Measurements from ENCODE around the gene CAPN13.

DNA sequence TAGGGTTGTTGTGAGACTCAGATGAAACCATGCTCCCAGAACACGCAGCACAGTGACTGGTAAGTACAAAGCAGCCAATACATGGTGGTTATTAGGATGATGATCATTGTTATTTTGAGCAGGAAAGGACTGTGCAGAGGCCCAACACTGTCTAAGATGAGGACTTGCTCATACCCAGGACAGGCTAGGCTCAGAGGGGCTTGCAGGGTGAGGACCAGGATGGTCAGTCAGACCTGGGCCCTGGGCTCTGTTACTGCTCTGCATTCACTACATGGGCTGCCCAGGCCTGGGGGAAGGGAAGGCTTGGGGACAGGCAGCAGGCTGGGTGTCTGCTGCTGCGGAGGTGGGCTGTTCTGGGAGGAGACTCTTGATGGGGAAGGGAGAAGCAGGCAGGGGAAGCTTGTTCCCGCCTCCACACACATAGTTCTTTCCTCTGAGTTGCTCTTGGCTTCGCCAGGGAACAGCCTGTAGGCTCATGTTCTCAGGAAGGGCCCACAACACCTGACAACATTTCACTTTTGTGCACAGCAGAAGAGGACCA lies 17.5 kb downstream of the CAPN13 start:
- no peak for TF ChIP-seq FOXJ3 (CRISPR knock-in tag; IDR thresholded peaks at IDR 0.05)
- TF ChIP-seq, protein P1, sequence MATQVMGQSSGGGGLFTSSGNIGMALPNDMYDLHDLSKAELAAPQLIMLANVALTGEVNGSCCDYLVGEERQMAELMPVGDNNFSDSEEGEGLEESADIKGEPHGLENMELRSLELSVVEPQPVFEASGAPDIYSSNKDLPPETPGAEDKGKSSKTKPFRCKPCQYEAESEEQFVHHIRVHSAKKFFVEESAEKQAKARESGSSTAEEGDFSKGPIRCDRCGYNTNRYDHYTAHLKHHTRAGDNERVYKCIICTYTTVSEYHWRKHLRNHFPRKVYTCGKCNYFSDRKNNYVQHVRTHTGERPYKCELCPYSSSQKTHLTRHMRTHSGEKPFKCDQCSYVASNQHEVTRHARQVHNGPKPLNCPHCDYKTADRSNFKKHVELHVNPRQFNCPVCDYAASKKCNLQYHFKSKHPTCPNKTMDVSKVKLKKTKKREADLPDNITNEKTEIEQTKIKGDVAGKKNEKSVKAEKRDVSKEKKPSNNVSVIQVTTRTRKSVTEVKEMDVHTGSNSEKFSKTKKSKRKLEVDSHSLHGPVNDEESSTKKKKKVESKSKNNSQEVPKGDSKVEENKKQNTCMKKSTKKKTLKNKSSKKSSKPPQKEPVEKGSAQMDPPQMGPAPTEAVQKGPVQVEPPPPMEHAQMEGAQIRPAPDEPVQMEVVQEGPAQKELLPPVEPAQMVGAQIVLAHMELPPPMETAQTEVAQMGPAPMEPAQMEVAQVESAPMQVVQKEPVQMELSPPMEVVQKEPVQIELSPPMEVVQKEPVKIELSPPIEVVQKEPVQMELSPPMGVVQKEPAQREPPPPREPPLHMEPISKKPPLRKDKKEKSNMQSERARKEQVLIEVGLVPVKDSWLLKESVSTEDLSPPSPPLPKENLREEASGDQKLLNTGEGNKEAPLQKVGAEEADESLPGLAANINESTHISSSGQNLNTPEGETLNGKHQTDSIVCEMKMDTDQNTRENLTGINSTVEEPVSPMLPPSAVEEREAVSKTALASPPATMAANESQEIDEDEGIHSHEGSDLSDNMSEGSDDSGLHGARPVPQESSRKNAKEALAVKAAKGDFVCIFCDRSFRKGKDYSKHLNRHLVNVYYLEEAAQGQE (IDR thresholded peaks at IDR 0.05; ENCODE audit: low read depth, low read length), result no peak
- TF ChIP-seq, protein P2, sequence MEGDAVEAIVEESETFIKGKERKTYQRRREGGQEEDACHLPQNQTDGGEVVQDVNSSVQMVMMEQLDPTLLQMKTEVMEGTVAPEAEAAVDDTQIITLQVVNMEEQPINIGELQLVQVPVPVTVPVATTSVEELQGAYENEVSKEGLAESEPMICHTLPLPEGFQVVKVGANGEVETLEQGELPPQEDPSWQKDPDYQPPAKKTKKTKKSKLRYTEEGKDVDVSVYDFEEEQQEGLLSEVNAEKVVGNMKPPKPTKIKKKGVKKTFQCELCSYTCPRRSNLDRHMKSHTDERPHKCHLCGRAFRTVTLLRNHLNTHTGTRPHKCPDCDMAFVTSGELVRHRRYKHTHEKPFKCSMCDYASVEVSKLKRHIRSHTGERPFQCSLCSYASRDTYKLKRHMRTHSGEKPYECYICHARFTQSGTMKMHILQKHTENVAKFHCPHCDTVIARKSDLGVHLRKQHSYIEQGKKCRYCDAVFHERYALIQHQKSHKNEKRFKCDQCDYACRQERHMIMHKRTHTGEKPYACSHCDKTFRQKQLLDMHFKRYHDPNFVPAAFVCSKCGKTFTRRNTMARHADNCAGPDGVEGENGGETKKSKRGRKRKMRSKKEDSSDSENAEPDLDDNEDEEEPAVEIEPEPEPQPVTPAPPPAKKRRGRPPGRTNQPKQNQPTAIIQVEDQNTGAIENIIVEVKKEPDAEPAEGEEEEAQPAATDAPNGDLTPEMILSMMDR (IDR thresholded peaks at IDR 0.05), result no peak
- TF ChIP-seq RFX5 (IDR thresholded peaks at IDR 0.05; ENCODE audit: low read length), result no peak
- no peak for TF ChIP-seq EP300 (IDR thresholded peaks at IDR 0.05; ENCODE audit: borderline replicate concordance in 1 of 2, low read depth in 1 of 2, low read length in 1 of 2)
- TF ChIP-seq MEF2A (IDR thresholded peaks at IDR 0.05; ENCODE audit: borderline replicate concordance, low read depth), result no peak
- TF ChIP-seq, protein P3, sequence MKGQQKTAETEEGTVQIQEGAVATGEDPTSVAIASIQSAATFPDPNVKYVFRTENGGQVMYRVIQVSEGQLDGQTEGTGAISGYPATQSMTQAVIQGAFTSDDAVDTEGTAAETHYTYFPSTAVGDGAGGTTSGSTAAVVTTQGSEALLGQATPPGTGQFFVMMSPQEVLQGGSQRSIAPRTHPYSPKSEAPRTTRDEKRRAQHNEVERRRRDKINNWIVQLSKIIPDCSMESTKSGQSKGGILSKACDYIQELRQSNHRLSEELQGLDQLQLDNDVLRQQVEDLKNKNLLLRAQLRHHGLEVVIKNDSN (IDR thresholded peaks at IDR 0.05; ENCODE audit: borderline replicate concordance, low read depth), result no peak
- no peak for TF ChIP-seq POLR2AphosphoS5 (IDR thresholded peaks at IDR 0.05; ENCODE audit: low read depth, low read length)
- no peak for TF ChIP-seq JUND (IDR thresholded peaks at IDR 0.05)
- TF ChIP-seq SMC3 (IDR thresholded peaks at IDR 0.05; ENCODE audit: low read depth, low read length), result no peak
- TF ChIP-seq RCOR1 (IDR thresholded peaks at IDR 0.05; ENCODE audit: low read length), result no peak

All from SK-N-SH (cell line).